HUDEP-2 (cell line): ENCODE results near the gene ZNF830.
A peak's percentile ranks its signal among the peaks of the same experiment; 100 is the strongest.
"Not testable (repeated sequence)": the region's sequence is repeated elsewhere in the genome, so short reads cannot be mapped to it uniquely, and the experiment has no call there.

Source experiments
- DNase-seq, 76 experiments: peaks; one replicate each; lab custom pipeline; 2025; ENCODE audit not compliant: unreplicated experiment in 76 of 76; lab: John Stamatoyannopoulos, UW

Gene ZNF830

GRCh38 chr17:34989473-34989872 is 28.1 kb downstream of the ZNF830 start:
- DNase-seq = no peak

- no peak for DNase-seq
These were observed 29.6 kb downstream of the ZNF830 start for GRCh38 chr17:34990921-34991365.

- no peak for DNase-seq
These were observed 30.3 kb downstream of the ZNF830 start for GRCh38 chr17:34991606-34992005.

- no peak for DNase-seq
These were observed 31.7 kb downstream of the ZNF830 start for GRCh38 chr17:34993031-34993430.

- DNase-seq = no peak
These were observed 35.3 kb downstream of the ZNF830 start for GRCh38 chr17:34996422-34997285.

- DNase-seq = no peak
These were observed 36.1 kb downstream of the ZNF830 start for GRCh38 chr17:34997355-34997862.

- DNase-seq = peak in 70 of 76 experiments; percentile 4 to 80 (median 53)
These were observed 36.9 kb downstream of the ZNF830 start for GRCh38 chr17:34998205-34998604.

GRCh38 chr17:34999456-34999855 is 38.1 kb downstream of the ZNF830 start:
- DNase-seq = no peak

GRCh38 chr17:35000965-35001364 is 39.6 kb downstream of the ZNF830 start:
- DNase-seq = not testable (repeated sequence)

- DNase-seq = peak in 1 of 76 experiments; percentile 7
These were observed 40.2 kb downstream of the ZNF830 start for GRCh38 chr17:35001549-35001948.

GRCh38 chr17:35002876-35003551 is 41.7 kb downstream of the ZNF830 start:
- DNase-seq = no peak

- DNase-seq = no peak
These were observed 42.4 kb downstream of the ZNF830 start for GRCh38 chr17:35003778-35004177.

GRCh38 chr17:35006345-35006744 is 45.0 kb downstream of the ZNF830 start:
- DNase-seq = no peak

- no peak for DNase-seq
These were observed 45.6 kb downstream of the ZNF830 start for GRCh38 chr17:35006961-35007360.

- DNase-seq = no peak
These were observed 48.8 kb downstream of the ZNF830 start for GRCh38 chr17:35010093-35010492.

GRCh38 chr17:35011671-35012216 is 50.4 kb downstream of the ZNF830 start:
- DNase-seq = no peak
